Urinary bladder (tissue), 4 donors: ENCODE measurements around the gene DSG3. TPM values are rescaled to one million over a fixed set of nuclear protein-coding genes. Genes with fewer than 3 reads are reported as not detected.

Experiments used
- DNase-seq: peaks from one replicate; pipeline ENCODE4 v3.0.0-alpha.2; 2015; ENCODE audit errors: extremely low spot score
- H3K27ac ChIP-seq: one replicate; pipeline ENCODE4 v1.5.1; 2013; ENCODE audit warnings: low read depth, mild to moderate bottlenecking, moderate library complexity
- H3K36me3 ChIP-seq: one replicate; pipeline ENCODE4 v1.6.1; 2013; ENCODE audit warnings: mild to moderate bottlenecking, moderate library complexity; ENCODE audit not compliant: insufficient read depth
- H3K4me1 ChIP-seq: one replicate; pipeline ENCODE4 v1.6.1; 2013; ENCODE audit warnings: mild to moderate bottlenecking, moderate library complexity; ENCODE audit not compliant: insufficient read depth
- H3K4me3 ChIP-seq: one replicate; pipeline ENCODE4 v1.5.1; 2013; ENCODE audit warnings: low read depth, low read length
- WGBS: extraction: QIAGEN DNeasy Blood & Tissue Kit; methylation state at CpG from one replicate; pipeline ENCODE4 v1.1.7; 2013; 5-methylcytosine and 5-hydroxymethylcytosine counted together
- polyA plus RNA-seq: library from polyadenylated mRNA; stranded (reverse); fragments of 200-250 nt; gene quantifications from one replicate; pipeline ENCODE4 v1.2.3, GENCODE V29; 2013
- total RNA-seq: library from RNA; depleted of rRNA; stranded (reverse); fragments of >200 nt; gene quantifications from one replicate; pipeline ENCODE4 v1.2.3, GENCODE V29; 2014
- donor health status: healthy with polysubstance abuse.
- donor health status: healthy.

The DSG3 gene
- total and polyA plus RNA-seq, 2 donors, result 0.14 to 1.0 TPM

- Histone ChIP-seq H3K36me3 (no peaks in the 10 kb centered on the region), H3K27ac (no peak overlapping the region), H3K4me3 (no peak overlapping the region), H3K4me1 (no peaks in the 10 kb centered on the region)
- WGBS, result 46% methylated on average over 2 of the region's 2 CpGs
- DNase-seq, result no peak
Measured at GRCh38 chr18:31444142-31444541, 3.4 kb upstream of the DSG3 start.

DNA sequence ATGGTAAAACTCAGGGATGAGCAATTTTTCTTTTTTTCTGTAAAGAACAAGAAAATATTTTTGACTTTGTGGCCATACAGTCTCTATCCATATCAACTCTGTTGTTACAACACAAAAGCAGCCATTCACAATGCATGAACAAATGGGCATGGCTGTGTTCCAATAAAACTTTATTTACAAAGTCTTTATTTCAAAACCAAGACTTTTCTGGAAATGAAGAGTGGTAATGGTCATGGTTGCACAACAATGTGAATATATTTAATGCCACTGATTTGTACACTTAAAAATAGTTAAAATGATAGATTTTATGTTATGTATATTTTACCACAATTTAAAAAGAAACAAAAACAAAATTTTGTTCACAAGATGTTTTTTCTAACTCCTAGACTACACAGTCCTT, 1.6 kb upstream of the DSG3 start:
- Histone ChIP-seq H3K4me1 (no peaks in the 10 kb centered on the region), H3K4me3 (no peak overlapping the region), H3K36me3 (no peaks in the 10 kb centered on the region), H3K27ac (no peak overlapping the region)
- DNase-seq, result no peak

DNA sequence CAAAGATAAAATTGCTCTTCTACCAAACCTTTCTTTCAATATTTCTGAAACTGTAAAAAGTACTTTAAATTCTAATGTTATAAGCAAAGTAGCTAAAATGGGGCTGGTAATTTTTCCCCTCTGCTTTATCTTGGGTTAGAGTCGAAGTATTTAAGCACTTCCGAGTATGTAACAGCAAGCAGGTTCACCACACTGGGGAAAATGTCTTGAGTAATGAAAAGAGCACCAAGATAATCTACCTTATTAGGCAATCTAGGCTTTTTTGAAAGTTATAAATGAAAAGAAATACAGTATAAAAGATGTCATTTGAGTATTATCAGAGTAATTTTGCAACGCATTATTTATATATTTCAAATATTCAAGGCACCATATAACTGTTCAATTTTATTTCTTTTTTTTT, 687 bp upstream of the DSG3 start:
- H3K36me3 ChIP-seq, result no peaks in the 10 kb centered on the region
- no peak overlapping the region for H3K27ac ChIP-seq
- no peaks in the 10 kb centered on the region for H3K4me1 ChIP-seq
- no peak for DNase-seq
- no peak overlapping the region for H3K4me3 ChIP-seq
- 79% methylated on average over 3 of the region's 3 CpGs for WGBS

DNA sequence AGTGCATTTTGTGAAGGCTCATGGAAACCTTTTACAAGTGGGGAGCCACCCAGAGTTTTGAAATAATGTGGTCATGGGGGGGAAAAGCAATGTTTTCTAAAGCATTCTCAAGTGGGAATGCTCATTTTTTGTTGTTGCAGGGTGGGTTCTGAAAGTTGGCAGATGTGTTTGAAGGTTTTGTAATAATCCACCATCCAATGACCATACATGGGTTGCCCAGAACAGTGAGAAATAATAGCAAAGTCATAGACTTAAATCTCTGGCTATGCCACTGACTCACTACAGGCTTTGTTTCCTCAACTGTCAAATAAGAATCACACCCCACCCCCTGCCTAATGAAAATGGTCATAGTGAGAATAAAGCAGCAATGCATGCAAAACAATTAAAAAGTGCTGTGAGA, 2.9 kb downstream of the DSG3 start:
- no peak for DNase-seq
- no peak overlapping the region for H3K4me3 ChIP-seq
- H3K36me3 ChIP-seq, result no peaks in the 10 kb centered on the region
- H3K4me1 ChIP-seq, result no peaks in the 10 kb centered on the region
- H3K27ac ChIP-seq, result no peak overlapping the region

DNA sequence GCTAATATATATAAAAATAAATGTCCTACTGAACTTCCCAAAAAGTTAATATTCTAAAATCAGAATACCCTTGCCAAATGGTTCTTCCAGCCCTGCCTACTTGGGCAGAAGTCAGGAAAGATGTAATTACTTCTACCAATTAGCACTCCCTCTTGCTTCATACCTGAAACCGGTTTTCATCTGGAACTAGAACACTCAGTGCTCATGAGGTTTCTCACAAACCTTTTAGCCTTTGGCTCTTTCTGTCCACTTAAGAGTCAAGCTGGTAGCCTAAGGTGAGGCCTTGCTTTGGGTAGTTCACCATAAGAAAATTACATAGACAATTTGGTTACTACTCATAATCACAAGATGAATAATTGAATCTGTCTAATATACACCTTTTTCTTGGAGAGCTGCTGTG, 4.1 kb downstream of the DSG3 start:
- H3K27ac ChIP-seq, result no peak overlapping the region
- WGBS, result 90% methylated on average over 1 of the region's 1 CpG
- no peak overlapping the region for H3K4me3 ChIP-seq
- no peak for DNase-seq
- H3K36me3 ChIP-seq, result no peaks in the 10 kb centered on the region
- H3K4me1 ChIP-seq, result no peaks in the 10 kb centered on the region

DNA sequence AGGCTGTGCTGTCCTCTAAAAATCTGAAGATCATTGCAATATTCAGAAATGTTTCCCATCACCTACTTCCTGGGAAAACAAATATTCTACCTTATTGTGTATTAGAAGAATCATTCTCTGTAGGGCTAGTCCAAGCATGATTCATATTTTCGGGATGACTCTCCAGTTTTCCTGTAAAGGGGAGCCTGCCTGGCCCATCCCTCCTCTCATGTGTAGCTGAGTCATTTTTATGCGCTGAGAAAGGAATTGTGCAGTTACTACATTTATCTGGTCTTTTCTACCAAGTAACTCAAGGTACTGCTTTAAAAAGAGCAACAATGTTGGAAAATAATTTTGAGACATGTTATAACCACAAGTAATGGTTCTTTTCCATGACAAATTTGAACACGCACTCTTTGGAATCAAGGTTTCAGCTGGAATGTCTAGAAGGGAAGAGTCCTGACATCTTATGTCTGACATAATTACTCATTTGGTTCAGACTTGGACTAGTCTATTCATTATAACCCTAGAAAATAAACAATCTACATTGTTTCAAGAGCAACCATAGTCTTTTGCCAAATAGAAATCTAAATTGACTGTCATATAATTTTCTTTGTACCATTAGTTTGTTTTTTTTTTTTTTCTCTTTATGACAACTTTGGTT, 6.6 kb downstream of the DSG3 start:
- Histone ChIP-seq H3K4me1 (no peaks in the 10 kb centered on the region), H3K4me3 (no peak overlapping the region), H3K36me3 (no peaks in the 10 kb centered on the region), H3K27ac (no peak overlapping the region)
- 75% methylated on average over 3 of the region's 3 CpGs for WGBS
- DNase-seq, result no peak

DNA sequence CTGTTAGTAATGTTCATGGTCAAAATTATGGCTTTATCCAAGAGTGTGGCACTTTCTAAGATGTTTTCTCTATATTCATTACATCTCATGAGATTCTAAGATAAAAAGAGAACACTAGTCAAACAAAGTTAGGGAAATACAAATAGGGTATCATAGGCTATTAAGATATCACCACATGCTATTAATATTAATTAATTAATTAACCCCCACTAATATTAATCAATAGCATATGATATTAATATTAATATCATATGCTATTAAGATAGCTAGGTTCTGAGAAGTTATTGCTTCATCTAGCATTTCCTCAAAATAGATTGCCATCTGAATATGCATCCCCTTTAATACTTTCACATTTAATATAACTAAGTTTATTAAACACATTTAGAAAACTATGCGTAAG, 22.1 kb downstream of the DSG3 start:
- 97% methylated on average over 1 of the region's 1 CpG for WGBS
- Histone ChIP-seq H3K36me3 (no peaks in the 10 kb centered on the region), H3K4me1 (no peaks in the 10 kb centered on the region), H3K4me3 (no peak overlapping the region), H3K27ac (no peak overlapping the region)
- no peak for DNase-seq

- Histone ChIP-seq H3K36me3 (no peaks in the 10 kb centered on the region), H3K4me1 (no peaks in the 10 kb centered on the region), H3K27ac (no peak overlapping the region), H3K4me3 (no peak overlapping the region)
- WGBS, result 96% methylated on average over 10 of the region's 10 CpGs
- DNase-seq, result no peak
Measured at GRCh38 chr18:31478688-31479087, 31.1 kb downstream of the DSG3 start.

DNA sequence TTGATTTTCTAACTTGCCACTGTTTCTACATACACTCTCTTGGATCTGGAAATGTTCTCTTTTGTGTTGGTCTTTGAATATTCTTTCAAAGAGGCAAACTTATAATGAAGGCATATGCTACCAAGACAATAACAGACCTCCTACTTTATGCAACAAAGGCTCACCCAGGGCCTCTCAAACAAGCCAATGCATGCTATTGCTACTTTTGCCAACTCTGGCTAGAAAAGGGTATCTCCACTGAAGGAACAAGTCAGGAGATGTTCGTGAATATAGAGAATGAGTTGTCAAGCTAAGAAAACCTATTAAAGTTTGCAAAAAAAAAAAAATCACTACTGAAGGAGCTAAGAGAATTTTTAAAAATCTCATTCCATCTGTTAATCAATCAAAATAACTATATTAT, 34.5 kb downstream of the DSG3 start:
- Histone ChIP-seq H3K4me1 (peaks cover 2% of the 10 kb centered on the region), H3K27ac (no peak overlapping the region), H3K36me3 (no peaks in the 10 kb centered on the region), H3K4me3 (no peak overlapping the region)
- WGBS, result 76% methylated on average over 1 of the region's 1 CpG
- no peak for DNase-seq

- Histone ChIP-seq H3K4me1 (peaks cover 2% of the 10 kb centered on the region), H3K36me3 (no peaks in the 10 kb centered on the region), H3K27ac (no peak overlapping the region), H3K4me3 (no peak overlapping the region)
- no peak for DNase-seq
- WGBS, result 79% methylated on average over 2 of the region's 2 CpGs
Measured at GRCh38 chr18:31483396-31483795, 35.9 kb downstream of the DSG3 start.

DNA sequence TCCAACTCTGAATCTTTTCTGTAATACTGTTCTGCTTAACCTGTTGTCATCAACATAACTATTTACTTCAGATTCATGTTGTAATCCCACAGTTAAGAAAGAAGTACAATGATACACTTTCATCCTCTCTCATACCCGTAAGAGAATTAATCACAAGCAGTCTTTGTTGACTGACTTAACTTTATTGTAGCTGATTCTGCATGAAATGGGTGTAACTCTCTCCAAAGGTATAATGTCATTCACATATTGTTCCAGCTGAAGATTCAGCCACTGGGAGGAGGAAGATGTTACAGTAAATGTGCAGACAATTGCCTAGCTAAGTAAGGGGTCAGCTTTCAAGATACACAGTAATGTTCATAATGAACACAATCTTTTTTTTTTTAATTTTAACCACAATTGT, 36.9 kb downstream of the DSG3 start:
- no peaks in the 10 kb centered on the region for H3K36me3 ChIP-seq
- peaks cover 2% of the 10 kb centered on the region for H3K4me1 ChIP-seq
- DNase-seq, result no peak
- WGBS, result 80% methylated on average over 1 of the region's 1 CpG
- no peak overlapping the region for H3K4me3 ChIP-seq
- H3K27ac ChIP-seq, result no peak overlapping the region

DNA sequence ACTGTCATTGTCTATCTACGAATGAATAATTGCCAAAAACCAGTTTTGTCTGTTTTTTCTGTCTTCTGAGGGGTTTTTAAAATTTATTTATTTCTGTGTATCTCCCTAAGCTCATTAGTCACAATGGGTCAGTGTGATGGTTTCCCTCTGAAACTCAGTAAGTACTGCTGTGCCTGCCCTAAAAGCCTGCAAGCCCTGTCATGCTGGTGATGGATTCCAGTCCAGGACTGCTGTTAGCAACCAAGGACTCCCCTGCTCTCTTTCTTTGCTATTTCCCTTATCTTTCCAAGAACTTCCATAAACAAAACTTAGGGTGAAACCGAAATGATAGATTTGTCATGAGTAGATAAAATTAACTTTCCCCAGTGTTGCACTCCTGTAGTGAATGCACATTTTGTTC, 38.6 kb downstream of the DSG3 start:
- Histone ChIP-seq H3K4me3 (no peak overlapping the region), H3K27ac (no peak overlapping the region), H3K4me1 (peaks cover 2% of the 10 kb centered on the region), H3K36me3 (no peaks in the 10 kb centered on the region)
- WGBS, result 39% methylated on average over 2 of the region's 2 CpGs
- DNase-seq, result no peak

DNA sequence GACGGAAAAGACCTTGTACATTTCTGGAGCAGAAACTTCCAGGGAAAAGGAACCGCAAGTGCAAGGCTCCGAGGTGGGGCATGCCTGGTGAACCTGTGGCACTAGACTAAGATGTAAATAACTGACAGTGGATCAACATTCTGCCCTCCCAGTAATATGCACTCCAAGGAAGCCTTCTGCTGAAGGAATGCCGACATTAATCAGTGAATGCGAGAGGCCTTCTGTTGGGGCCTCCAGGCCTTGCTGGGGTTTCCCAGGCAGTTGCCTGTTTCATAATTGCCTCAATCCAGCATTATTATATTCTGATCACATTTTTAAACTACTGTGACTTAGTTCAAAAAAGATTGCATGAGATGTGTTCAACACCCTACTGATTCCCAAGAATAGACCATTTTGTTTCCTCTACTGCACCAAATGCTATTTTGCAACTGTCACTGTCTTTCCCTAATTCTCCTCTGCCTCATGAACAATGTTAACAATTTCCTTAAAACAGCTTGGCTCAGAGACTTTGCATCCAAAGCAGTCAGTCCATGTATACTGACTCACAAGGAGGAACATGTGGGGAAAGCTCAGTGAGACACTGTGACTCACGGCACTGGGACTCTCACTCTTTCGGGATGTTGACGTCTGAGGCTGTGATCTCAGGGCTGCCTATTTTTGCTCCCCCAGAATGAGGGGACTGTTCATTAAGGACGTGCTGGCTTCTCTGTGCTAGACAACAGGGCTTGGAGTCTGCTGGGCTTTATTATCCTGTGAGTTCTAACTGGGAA, 39.9 kb downstream of the DSG3 start:
- no peak overlapping the region for H3K27ac ChIP-seq
- H3K36me3 ChIP-seq, result no peaks in the 10 kb centered on the region
- DNase-seq, result no peak
- 65% methylated on average over 9 of the region's 9 CpGs for WGBS
- H3K4me1 ChIP-seq, result peaks cover 2% of the 10 kb centered on the region
- no peak overlapping the region for H3K4me3 ChIP-seq

- no peak for DNase-seq
- peaks cover 2% of the 10 kb centered on the region for H3K4me1 ChIP-seq
- no peak overlapping the region for H3K4me3 ChIP-seq
- no peak overlapping the region for H3K27ac ChIP-seq
- 94% methylated on average over 1 of the region's 1 CpG for WGBS
- no peaks in the 10 kb centered on the region for H3K36me3 ChIP-seq
Measured at GRCh38 chr18:31489311-31489710, 41.8 kb downstream of the DSG3 start.
